NCI-H345 treated with DMSO at 0.1 percent for 48 hours (cell line): Measurements from ENCODE around the gene ANKRD11.
"Not testable (repeated sequence)": the region's sequence is repeated elsewhere in the genome, so short reads cannot be mapped to it uniquely, and the experiment has no call there.

Experiments used
- DNase-seq: peaks from one replicate; lab custom pipeline; 2025; ENCODE audit not compliant: unreplicated experiment; lab: John Stamatoyannopoulos, UW

The ANKRD11 gene

GRCh38 chr16:89334050-89334449 lies 156.3 kb downstream of the ANKRD11 start:
- DNase-seq: no peak

- DNase-seq: not testable (repeated sequence)
Observed at GRCh38 chr16:89333401-89334001, 156.9 kb downstream of the ANKRD11 start.

- no peak for DNase-seq
Observed at GRCh38 chr16:89332902-89333245, 157.5 kb downstream of the ANKRD11 start.

- DNase-seq: no peak
Observed at GRCh38 chr16:89332243-89332901, 158.0 kb downstream of the ANKRD11 start.

- DNase-seq: no peak
Observed at GRCh38 chr16:89331371-89332109, 158.8 kb downstream of the ANKRD11 start.

- peak; percentile 43 for DNase-seq
Observed at GRCh38 chr16:89330177-89330856, 160.0 kb downstream of the ANKRD11 start.

GRCh38 chr16:89329830-89330176 lies 160.6 kb downstream of the ANKRD11 start:
- DNase-seq: not testable (repeated sequence)

GRCh38 chr16:89328412-89329400 lies 161.7 kb downstream of the ANKRD11 start:
- DNase-seq: not testable (repeated sequence)

- DNase-seq: no peak
Observed at GRCh38 chr16:89326721-89327120, 163.6 kb downstream of the ANKRD11 start.

GRCh38 chr16:89325861-89326471 lies 164.4 kb downstream of the ANKRD11 start:
- no peak for DNase-seq

- DNase-seq: no peak
Observed at GRCh38 chr16:89324056-89325010, 166.0 kb downstream of the ANKRD11 start.

- no peak for DNase-seq
Observed at GRCh38 chr16:89323120-89323960, 167.0 kb downstream of the ANKRD11 start.

GRCh38 chr16:89322321-89323119 lies 167.8 kb downstream of the ANKRD11 start:
- DNase-seq: peak; percentile 9

- peak; percentile 36 for DNase-seq
Observed at GRCh38 chr16:89320782-89321501, 169.4 kb downstream of the ANKRD11 start.

GRCh38 chr16:89319886-89320781 lies 170.2 kb downstream of the ANKRD11 start:
- no peak for DNase-seq

- DNase-seq: no peak
Observed at GRCh38 chr16:89319631-89319885, 170.8 kb downstream of the ANKRD11 start.
